DLD1 (cell line): ENCODE measurements around the gene CKS1B.

Source experiments
- in situ Hi-C: cut with HindIII; loops from 2 replicates; pipeline ENCODE4 v1.10.0; 2017; ENCODE audit warnings: low sequenced_read_pairs

Gene CKS1B

GRCh38 chr1:154974102-154974807 is at the start of gene CKS1B:
CKS1B (plus strand) TSS chr1:154974681; CDS start chr1:154974746, 65 bp downstream.
- in situ Hi-C loops: no loop called here

DNA sequence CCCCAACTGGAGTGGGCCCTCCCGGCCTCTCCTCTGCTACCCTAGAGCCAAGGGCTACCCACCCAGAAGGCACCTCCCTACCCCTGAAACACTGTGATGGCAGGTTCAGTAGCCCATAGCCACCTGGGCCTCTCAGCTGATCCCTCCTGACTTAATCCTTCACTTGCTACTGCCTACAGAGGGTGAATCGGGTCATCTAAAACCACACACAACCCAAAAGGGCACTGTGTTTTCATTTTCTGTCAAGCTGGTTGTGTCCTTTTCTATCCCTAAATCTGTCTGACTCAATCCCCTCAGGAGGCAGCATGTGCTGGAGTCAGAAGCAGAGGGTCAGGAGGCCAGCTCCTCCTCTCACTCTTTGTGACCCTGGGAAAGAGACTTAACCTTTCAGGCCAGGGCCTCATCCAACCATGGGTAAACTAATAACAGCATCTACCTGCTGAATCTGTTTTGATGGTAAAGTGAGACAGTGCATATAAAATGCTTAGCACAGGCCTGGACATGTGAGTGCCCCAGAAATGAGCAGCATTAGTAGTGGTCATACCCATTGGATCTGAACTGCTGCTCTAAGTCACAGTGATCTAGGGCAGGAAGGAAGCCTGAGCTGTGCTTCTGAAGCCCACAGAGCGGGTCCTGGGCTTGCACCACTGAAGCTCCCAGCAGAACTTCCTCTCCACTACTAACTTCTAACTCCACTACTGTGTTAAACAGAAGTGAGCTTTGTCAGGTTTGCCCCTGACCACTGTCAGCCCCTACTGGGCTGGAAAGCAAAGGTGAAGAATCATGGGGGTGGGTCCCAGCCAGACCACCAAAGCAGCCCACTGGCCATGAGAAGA is 48.9 kb upstream of the CKS1B start:
- in situ Hi-C loops: no loop called here

GRCh38 chr1:154926201-154926600 is 48.3 kb upstream of the CKS1B start:
- in situ Hi-C loops: no loop called here

DNA sequence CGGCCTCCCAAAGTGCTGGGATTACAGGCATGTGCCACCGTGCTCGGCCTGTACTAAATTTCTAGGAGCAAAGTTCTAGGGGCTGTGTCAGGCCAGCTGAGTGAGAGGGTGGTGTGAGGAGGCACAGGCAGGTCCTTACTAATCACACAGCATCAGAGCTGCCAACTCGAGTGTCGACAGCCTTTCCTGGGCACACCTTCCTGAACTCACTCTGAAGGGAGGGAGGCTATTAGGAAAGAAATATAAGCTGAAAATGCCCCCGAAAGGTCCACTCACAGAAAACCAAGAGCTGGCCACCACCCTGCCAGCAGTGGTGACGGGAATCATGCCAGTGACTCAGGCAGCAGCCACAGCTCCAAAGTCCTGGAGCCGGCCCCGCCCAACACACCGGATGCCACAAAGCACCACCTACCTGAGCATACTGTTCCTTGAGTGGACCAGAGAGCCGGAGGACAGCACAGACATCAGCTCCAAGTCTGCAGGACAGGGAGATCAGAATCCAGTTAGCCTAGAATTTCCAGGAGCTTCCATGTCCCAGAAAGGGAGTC is 42.5 kb upstream of the CKS1B start:
- in situ Hi-C loops: no loop called here

DNA sequence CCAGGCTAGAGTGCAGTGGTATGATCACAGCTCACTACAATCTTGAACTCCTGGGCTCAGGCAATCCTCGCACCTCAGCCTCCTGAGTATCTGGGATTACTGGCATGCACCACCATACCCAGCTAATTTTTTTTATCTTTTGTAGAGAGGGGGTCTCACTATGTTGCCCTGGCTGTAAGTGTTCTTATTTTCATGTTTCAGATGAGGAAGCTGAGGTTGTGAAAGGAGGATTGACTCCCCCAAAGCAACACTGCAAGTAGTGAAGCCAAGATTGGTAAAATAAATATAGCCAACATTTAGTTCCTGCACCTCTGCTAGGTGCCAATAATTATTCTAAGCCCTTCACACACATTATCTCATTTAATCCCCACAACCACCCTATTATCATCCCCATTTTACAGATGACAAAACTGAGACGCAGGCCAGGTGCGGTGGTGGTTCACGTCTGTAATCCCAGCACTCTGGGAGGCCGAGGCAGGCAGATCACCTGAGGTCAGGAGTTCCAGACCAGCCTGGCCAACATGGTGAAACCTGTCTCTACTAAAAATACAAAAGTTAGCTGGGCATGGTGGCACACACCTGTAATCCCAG is 40.0 kb upstream of the CKS1B start:
- in situ Hi-C loops: no loop called here

GRCh38 chr1:154935749-154936554 is 38.5 kb upstream of the CKS1B start:
- in situ Hi-C loops: no loop called here

DNA sequence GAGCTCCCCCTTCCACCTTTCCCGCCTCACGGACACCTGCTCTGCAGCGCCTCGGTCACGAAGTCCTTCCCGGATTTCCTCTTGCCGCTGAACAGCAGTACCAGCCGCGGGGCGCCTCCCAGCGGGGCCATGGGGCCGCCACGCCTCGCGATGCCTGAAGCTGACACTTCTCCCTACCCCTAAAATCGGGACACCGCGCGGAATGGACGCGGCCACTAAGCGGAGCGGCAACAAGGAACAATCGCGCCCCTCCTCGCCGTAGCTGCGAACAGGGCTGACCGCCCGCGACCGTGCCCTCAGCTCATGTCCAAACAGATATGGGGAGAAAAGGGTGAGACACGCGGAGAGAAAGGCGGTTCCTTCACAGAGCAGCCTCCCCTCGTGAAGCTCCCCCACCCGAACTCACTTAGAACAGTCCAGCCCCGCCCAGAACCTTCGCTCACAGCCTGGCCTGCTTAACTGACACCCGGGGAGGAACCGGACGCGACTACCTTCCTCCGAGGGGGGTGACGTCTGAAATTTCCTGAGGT is 37.9 kb upstream of the CKS1B start, which contains the start of gene PMVK:
Gene PMVK (minus strand): TSS at position 165 of the 530 bp plus-strand sequence. CDS start 34 bp downstream, at position 131.
- in situ Hi-C loops: no loop called here

DNA sequence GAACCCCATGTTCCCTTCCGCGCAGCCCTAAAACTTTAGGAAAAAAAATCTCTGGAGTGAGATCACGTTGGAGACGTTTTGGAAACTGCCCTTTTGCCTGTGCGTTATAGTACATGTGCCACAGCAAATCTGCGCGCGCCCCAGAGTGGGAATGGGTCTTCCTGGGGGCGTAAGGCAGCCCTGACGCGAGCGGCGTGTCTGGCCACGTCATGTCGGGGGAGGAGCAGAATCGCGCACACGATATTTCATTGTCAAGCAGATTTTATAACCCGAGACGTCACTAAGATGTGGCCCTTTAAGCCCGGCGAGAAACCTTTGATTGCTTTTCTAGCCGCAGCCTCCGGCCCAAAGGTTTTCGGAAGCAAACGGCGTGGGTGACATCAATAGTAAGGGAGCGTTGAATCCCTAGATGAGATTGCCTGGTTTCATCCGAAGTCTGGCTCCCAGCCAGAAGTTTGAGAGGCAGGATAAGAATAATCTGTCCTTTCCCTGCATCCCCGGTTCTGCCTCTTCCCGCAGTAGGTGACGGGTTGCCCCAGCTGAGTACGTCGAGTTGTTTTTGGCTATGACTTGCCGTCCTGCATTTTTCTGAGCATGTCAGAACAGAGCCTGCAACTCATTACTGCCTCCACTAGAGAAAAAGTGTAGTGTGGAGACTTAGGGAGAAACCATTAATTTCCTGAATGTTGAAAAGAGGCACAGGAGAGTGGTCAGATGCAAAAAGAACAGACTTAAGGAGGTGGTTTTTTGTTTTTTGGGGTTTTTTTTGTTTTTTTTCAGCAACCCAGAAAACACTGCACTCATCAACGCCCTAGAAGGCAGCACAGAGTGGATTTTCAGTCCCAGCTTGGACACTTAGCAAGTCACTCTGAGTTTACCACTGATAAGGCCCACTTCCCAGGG is 37.1 kb upstream of the CKS1B start:
- in situ Hi-C loops: no loop called here

DNA sequence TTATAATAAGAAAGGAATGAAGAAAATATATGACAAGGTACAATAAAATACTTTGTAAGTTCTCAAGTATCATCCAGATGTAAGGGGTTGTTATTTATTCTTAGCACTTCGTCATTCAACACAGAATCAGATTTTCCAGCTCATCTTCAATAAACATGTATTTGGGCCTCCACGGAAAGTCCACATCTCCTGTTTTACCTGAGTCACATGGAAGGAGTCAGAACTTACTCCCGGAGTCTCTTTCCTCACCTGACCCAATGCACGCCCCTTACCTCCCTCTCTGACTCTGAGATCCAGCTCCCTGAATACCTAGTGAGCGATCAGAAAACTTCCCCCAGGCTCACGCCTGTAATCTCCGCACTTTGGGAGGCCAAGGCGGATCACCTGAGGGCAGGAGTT is 36.5 kb upstream of the CKS1B start:
- in situ Hi-C loops: no loop called here

DNA sequence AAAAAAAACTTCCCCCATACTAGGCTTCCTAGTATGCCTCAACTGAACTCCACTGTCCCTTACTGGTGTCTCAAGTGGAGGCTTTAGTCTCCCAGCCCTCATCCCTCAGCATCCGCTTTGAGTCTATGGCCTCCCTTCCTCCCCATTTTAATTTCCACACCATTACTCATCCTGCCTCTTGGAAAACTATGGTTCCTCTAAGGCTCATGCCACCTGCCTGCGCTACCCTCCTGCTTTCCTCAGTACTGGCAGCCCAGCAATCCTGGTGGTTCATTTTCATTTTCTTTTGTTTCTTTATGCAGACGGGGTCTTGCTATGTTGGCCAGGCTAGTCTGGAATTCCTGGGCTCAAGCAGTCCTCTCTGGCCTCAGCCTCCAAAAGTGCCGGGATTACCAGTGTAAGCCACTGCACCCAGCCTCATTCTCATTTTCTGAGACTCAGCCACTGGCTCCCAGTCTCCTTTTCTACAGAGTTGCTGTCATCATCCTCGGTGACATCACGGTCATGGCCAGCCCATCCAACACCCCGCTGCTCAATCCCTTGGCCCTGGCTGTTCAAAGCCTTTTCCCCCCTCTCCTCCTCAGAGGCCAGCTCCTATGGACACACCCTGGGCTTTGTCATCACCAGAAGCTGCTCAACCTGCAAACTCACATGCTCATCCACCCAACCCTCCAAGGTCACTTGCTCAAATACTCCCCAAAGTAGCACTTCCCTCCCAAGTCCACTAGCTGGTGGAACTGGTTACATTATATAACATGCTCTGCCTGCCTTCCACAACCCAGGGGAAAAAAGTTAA is 35.7 kb upstream of the CKS1B start:
- in situ Hi-C loops: no loop called here

- in situ Hi-C loops: no loop called here
Observed at GRCh38 chr1:154940213-154940560, 34.3 kb upstream of the CKS1B start.

GRCh38 chr1:154940651-154941194 is 33.8 kb upstream of the CKS1B start:
- in situ Hi-C loops: no loop called here

- in situ Hi-C loops: no loop called here
Observed at GRCh38 chr1:154941333-154942013, 33.0 kb upstream of the CKS1B start.

DNA sequence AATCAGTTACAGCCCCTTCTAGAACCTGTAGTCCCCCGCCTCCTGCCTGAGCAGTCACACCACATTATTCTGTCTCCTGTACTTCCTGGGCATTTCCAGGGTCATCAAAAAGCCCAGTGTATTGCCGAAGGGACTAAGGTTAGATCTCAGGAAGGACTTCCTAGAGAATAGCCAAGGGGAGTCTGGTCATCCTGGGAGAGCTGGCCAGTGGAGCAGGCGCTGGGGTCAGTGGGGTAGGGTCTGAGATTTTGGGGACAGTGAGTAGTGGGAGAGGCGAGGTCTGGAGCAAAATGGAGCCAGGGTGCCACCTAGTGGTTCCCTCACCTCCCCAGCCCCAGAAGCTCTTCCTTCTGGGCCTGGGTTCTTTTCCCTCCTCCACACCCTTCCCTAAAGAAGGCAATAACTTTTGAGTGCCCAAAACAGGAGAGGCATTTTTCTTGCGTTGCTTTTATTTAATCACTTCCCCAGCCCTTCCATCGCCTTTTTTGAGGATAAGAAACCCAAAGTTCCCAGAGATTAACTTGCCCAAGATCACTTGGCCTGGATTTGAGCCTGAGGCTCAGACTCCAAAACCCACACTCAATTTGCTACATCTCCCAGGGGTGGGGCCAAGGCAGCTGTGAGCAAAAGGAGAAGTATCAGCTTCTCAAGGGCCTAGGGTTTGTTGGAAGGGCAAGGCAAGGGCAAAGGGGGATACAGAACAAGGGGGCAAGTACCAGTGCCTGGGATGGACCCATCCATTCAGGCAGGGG is 30.7 kb upstream of the CKS1B start:
- in situ Hi-C loops: no loop called here

DNA sequence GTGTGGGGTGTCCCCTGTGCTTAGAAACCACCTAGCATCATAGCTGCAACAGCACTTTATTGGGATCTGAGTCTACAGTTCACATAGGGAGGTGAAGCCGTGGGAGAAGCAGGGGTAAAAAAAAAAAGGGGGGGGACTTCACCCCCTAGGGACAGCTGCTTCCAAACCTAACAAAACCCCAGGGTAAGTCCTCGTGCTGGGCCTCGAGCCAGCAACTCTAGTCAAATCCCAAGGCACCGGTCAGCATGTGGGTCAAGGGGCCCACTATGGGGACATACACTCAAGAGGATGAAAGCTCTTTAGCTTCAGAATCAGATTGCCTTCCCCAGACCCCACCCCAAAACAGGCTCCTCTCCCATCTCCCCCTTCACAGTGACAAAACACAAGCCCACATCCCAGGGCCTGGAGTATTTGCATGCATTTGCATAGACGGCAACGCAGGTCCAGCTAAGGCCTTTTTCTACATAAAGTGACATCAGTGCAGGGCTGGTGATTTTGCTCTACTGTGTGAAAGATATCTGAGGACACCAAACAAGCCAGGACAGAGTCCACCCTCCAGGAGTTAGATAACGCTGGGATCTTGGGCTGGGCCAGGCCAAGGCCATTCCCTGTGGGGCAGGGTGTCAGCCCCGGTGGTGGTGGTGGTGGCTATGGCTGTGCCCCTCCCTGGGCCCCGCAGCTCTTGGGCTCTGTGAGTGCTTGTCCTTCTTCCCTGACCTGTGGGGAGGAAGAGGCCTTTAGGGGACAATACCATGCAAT is 29.9 kb upstream of the CKS1B start:
- in situ Hi-C loops: no loop called here
